GM19324 (cell line): ENCODE measurements around the gene EXOG.

Experiments
- ATAC-seq: cut with Tn5 transposase; IDR thresholded peaks from one replicate; pipeline ENCODE4 v1.9.1; 2021; ENCODE audit warnings: mild to moderate bottlenecking, moderate library complexity; ENCODE audit not compliant: unreplicated experiment, low FRiP score

The EXOG gene

GRCh38 chr3:38496131-38496910, at the start of gene EXOG:
Gene EXOG (plus strand): TSS chr3:38496340. CDS start chr3:38496368, 28 bp downstream.
- peak; percentile 93 for ATAC-seq

- ATAC-seq, result no peak
These were observed 49.3 kb upstream of the EXOG start for GRCh38 chr3:38446812-38447211.

GRCh38 chr3:38450853-38451252, 45.3 kb upstream of the EXOG start:
- no peak for ATAC-seq

- peak; percentile 46 for ATAC-seq
These were observed 42.8 kb upstream of the EXOG start, which contains the start of gene ACVR2B for GRCh38 chr3:38453075-38453912. Gene ACVR2B (plus strand): TSS chr3:38453890. CDS start chr3:38454323, 433 bp downstream.

- no peak for ATAC-seq
These were observed 42.3 kb upstream of the EXOG start for GRCh38 chr3:38453913-38454177.

- peak; percentile 43 for ATAC-seq
These were observed 41.8 kb upstream of the EXOG start for GRCh38 chr3:38454178-38454883.

GRCh38 chr3:38454884-38455638, 41.1 kb upstream of the EXOG start:
- no peak for ATAC-seq

- no peak for ATAC-seq
These were observed 40.3 kb upstream of the EXOG start for GRCh38 chr3:38455639-38456430.

GRCh38 chr3:38457111-38458003, 38.8 kb upstream of the EXOG start:
- no peak for ATAC-seq

- ATAC-seq, result no peak
These were observed 37.2 kb upstream of the EXOG start for GRCh38 chr3:38458796-38459498.

- no peak for ATAC-seq
These were observed 36.6 kb upstream of the EXOG start for GRCh38 chr3:38459499-38460048.

- no peak for ATAC-seq
These were observed 35.5 kb upstream of the EXOG start for GRCh38 chr3:38460377-38461270.

- no peak for ATAC-seq
These were observed 30.5 kb upstream of the EXOG start for GRCh38 chr3:38465588-38466154.

- no peak for ATAC-seq
These were observed 27.4 kb upstream of the EXOG start for GRCh38 chr3:38468765-38469164.

- no peak for ATAC-seq
These were observed 26.3 kb upstream of the EXOG start for GRCh38 chr3:38469852-38470251.

GRCh38 chr3:38471260-38471857, 24.8 kb upstream of the EXOG start:
- ATAC-seq, result no peak
